Endothelial cell of umbilical vein (primary cell): ENCODE data around the gene ACSL6.

Experiments
- CTCF ChIP-seq, 2 donors: IDR thresholded peaks; 1 replicate in 1 of 2; 2 replicates in 1 of 2; pipeline ENCODE4 v1.5.1; 2011; ENCODE audit warnings: low read length in 2 of 2, mild to moderate bottlenecking in 2 of 2, moderate library complexity in 2 of 2, control low read depth in 1 of 2, inconsistent platforms in 1 of 2, low read depth in 1 of 2; ENCODE audit not compliant: insufficient read depth in 1 of 2; ENCODE audit errors: extremely low read depth in 1 of 2
- FOS ChIP-seq: IDR thresholded peaks from 2 replicates; pipeline ENCODE4 v1.6.1; 2011; ENCODE audit warnings: mild to moderate bottlenecking, low read length, moderate library complexity, borderline replicate concordance; ENCODE audit not compliant: insufficient read depth
- GATA2 ChIP-seq: IDR thresholded peaks from 2 replicates; pipeline ENCODE4 v1.7.0; 2011; ENCODE audit warnings: low read depth, mild to moderate bottlenecking, moderate library complexity, mixed read lengths, low read length; ENCODE audit not compliant: insufficient read length, insufficient read depth
- MAX ChIP-seq: IDR thresholded peaks from 2 replicates; pipeline ENCODE4 v1.6.1; 2011; ENCODE audit not compliant: insufficient read depth, insufficient read length
- POLR2AphosphoS5 ChIP-seq: IDR thresholded peaks from 2 replicates; pipeline ENCODE4 v1.6.1; 2012; ENCODE audit warnings: low read depth, mild to moderate bottlenecking, control low read depth, low read length, moderate library complexity; ENCODE audit not compliant: insufficient read depth

DNA sequence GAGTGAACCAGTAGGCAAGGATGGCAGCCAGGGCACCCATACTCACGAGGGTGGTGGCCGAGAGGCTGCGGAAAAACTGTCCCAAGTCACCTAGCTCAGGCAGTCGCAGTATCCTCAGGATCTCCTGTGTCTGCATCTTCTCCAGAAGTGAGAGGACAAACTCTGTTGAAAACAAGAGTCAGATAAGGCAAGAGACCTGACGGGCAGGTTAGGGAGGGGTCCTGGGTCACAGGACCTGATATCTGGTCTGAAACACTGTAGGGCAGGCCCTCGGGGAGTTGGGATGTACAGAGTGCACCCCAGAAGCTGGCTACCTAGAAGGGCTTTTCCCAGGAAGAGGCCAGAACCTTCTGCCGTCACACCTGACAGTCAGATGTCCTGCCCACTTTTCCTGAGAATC lies 17.4 kb downstream of the ACSL6 start:
- TF ChIP-seq CTCF (IDR thresholded peaks at IDR 0.05; ENCODE audit: extremely low read depth in 1 of 2, insufficient read depth in 1 of 2, low read depth in 1 of 2, low read length in 2 of 2), result no peak
- TF ChIP-seq MAX, result no peak
- no peak for TF ChIP-seq POLR2AphosphoS5
- no peak for TF ChIP-seq FOS
- no peak for TF ChIP-seq GATA2
